Karpas-422 (cell line): ENCODE results near the gene GRIP1. TPM values are rescaled to one million over a fixed set of nuclear protein-coding genes. Genes with fewer than 3 reads are reported as not detected.
A peak's percentile ranks its signal among the peaks of the same experiment; 100 is the strongest.

Source experiments
- DNase-seq: peaks from one replicate; pipeline ENCODE4 v3.0.0-alpha.2; 2015
- H2AFZ ChIP-seq: fragments of 200-600 bp; sonication (generic); 2 replicates; pipeline ENCODE4 v1.6.1; 2014; ENCODE audit warnings: antibody characterized with exemption, low read length, mixed read lengths
- H3K27ac ChIP-seq: fragments of 200-600 bp; sonication (generic); 2 replicates; pipeline ENCODE4 v1.5.1; 2014; ENCODE audit warnings: mild to moderate bottlenecking, low read length, moderate library complexity
- H3K27me3 ChIP-seq: fragments of 200-600 bp; sonication (generic); 2 replicates; pipeline ENCODE4 v1.6.1; 2014; ENCODE audit warnings: low read length, mixed read lengths
- H3K36me3 ChIP-seq: fragments of 200-600 bp; sonication (generic); 2 replicates; pipeline ENCODE4 v1.6.1; 2014; ENCODE audit warnings: low read length, mixed read lengths; ENCODE audit not compliant: insufficient read depth
- H3K4me1 ChIP-seq: fragments of 200-600 bp; sonication (generic); 2 replicates; pipeline ENCODE4 v1.6.1; 2014; ENCODE audit warnings: mild to moderate bottlenecking, low read length, mixed read lengths
- H3K4me2 ChIP-seq: fragments of 200-600 bp; sonication (generic); 2 replicates; pipeline ENCODE4 v1.6.1; 2014; ENCODE audit warnings: low read length, low read depth, mild to moderate bottlenecking; ENCODE audit not compliant: poor library complexity, severe bottlenecking
- H3K4me3 ChIP-seq: fragments of 200-600 bp; sonication (generic); 2 replicates; pipeline ENCODE4 v1.5.1; 2014; ENCODE audit warnings: mild to moderate bottlenecking, antibody characterized with exemption, low read length, mixed read lengths
- H3K79me2 ChIP-seq: fragments of 200-600 bp; sonication (generic); 2 replicates; pipeline ENCODE4 v1.6.1; 2014; ENCODE audit warnings: mild to moderate bottlenecking, low read length, mixed read lengths
- H3K9ac ChIP-seq: fragments of 200-600 bp; sonication (generic); 2 replicates; pipeline ENCODE4 v1.6.0; 2014; ENCODE audit warnings: low read length
- H3K9me2 ChIP-seq: fragments of 200-600 bp; sonication (generic), shearing (Covaris generic); replicated peaks from 2 replicates; pipeline ENCODE4 v1.6.0; 2014; ENCODE audit warnings: mild to moderate bottlenecking, low read length, moderate library complexity; ENCODE audit not compliant: insufficient read depth
- H3K9me3 ChIP-seq: fragments of 300-700, 200-600 bp; sonication (generic); 2 replicates; pipeline ENCODE4 v1.6.1; 2014; ENCODE audit warnings: low read length, mixed read lengths
- H4K20me1 ChIP-seq: fragments of 200-600 bp; sonication (generic); 2 replicates; pipeline ENCODE4 v1.6.1; 2014; ENCODE audit warnings: mild to moderate bottlenecking, antibody characterized with exemption, low read length, low read depth; ENCODE audit not compliant: insufficient read depth
- total RNA-seq: library from RNA; depleted of rRNA; stranded (reverse); fragments of >200 nt; shearing (Covaris generic); gene quantifications from 2 replicates; pipeline ENCODE4 v1.2.3, GENCODE V29; 2014; ENCODE audit warnings: low replicate concordance

Gene GRIP1
- total RNA-seq, 1 experiment from 2014 or later = 4.5 TPM

- no peaks in the 10 kb centered on the region for H4K20me1 ChIP-seq
- no peak for DNase-seq
- no peaks in the 10 kb centered on the region for H3K79me2 ChIP-seq
- H3K4me2 ChIP-seq = no peak overlapping the region
- no peak overlapping the region for H3K27ac ChIP-seq
- H3K27me3 ChIP-seq = no peaks in the 10 kb centered on the region
- no peak overlapping the region for H2AFZ ChIP-seq
- no peaks in the 10 kb centered on the region for H3K4me1 ChIP-seq
- H3K4me3 ChIP-seq = no peak overlapping the region
- no peaks in the 10 kb centered on the region for H3K36me3 ChIP-seq
- H3K9me2 ChIP-seq = no peaks in the 10 kb centered on the region
- no peaks in the 10 kb centered on the region for H3K9me3 ChIP-seq
- no peak overlapping the region for H3K9ac ChIP-seq
These were observed 105.3 kb downstream of the GRIP1 start for GRCh38 chr12:66573605-66574004.

GRCh38 chr12:66572845-66573244, 106.0 kb downstream of the GRIP1 start:
- Histone ChIP-seq H3K27me3 (no peaks in the 10 kb centered on the region), H3K9me2 (no peaks in the 10 kb centered on the region), H3K9ac (no peak overlapping the region), H4K20me1 (no peaks in the 10 kb centered on the region), H2AFZ (no peak overlapping the region), H3K4me1 (no peaks in the 10 kb centered on the region), H3K4me2 (no peak overlapping the region), H3K4me3 (no peak overlapping the region), H3K27ac (no peak overlapping the region), H3K9me3 (no peaks in the 10 kb centered on the region), H3K36me3 (no peaks in the 10 kb centered on the region), H3K79me2 (no peaks in the 10 kb centered on the region)
- DNase-seq = no peak

DNA sequence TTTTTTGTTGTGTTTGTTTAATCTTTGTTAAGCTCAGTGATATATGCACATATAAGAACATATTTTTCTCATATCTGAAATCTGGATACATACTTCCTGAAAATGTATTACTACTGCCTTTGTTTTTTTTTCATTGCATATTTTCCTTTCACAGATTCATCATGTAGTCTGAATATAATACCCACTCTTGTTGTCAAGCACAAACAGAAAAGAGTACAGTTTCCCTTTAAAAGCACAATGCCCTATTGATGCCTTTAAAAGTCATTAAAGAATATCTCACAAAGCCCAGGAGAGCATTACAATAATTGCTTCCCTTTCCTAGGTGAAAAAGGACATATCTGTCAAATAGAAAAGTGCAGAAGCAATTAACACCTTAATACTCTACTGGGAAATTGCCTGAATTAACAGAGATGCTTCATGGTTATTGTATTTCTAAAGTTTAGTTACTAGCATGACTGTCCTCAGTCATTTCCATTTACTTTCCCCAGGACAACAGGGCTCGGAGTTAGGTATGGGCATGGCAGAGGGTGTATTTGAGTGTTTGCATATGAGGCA, 107.4 kb downstream of the GRIP1 start:
- Histone ChIP-seq H3K4me1 (no peaks in the 10 kb centered on the region), H4K20me1 (no peaks in the 10 kb centered on the region), H3K79me2 (no peaks in the 10 kb centered on the region), H3K36me3 (no peaks in the 10 kb centered on the region), H3K9me2 (no peaks in the 10 kb centered on the region), H3K27me3 (no peaks in the 10 kb centered on the region), H3K27ac (no peak overlapping the region), H3K9me3 (no peaks in the 10 kb centered on the region), H2AFZ (no peak overlapping the region), H3K9ac (no peak overlapping the region), H3K4me2 (no peak overlapping the region), H3K4me3 (no peak overlapping the region)
- no peak for DNase-seq

- H3K4me3 ChIP-seq = no peak overlapping the region
- no peak overlapping the region for H2AFZ ChIP-seq
- H3K79me2 ChIP-seq = no peaks in the 10 kb centered on the region
- no peak overlapping the region for H3K9ac ChIP-seq
- H3K4me2 ChIP-seq = no peak overlapping the region
- H3K27ac ChIP-seq = no peak overlapping the region
- no peaks in the 10 kb centered on the region for H3K4me1 ChIP-seq
- no peaks in the 10 kb centered on the region for H3K9me3 ChIP-seq
- DNase-seq = no peak
- no peaks in the 10 kb centered on the region for H3K27me3 ChIP-seq
- H3K9me2 ChIP-seq = no peaks in the 10 kb centered on the region
- H3K36me3 ChIP-seq = no peaks in the 10 kb centered on the region
- no peaks in the 10 kb centered on the region for H4K20me1 ChIP-seq
These were observed 115.7 kb downstream of the GRIP1 start for GRCh38 chr12:66563220-66563619.

GRCh38 chr12:66555113-66555512, 123.8 kb downstream of the GRIP1 start:
- Histone ChIP-seq H2AFZ (no peak overlapping the region), H3K9me2 (no peaks in the 10 kb centered on the region), H3K4me1 (no peaks in the 10 kb centered on the region), H3K36me3 (no peaks in the 10 kb centered on the region), H3K9ac (no peak overlapping the region), H3K79me2 (no peaks in the 10 kb centered on the region), H3K27me3 (no peaks in the 10 kb centered on the region), H4K20me1 (no peaks in the 10 kb centered on the region), H3K4me3 (no peak overlapping the region), H3K27ac (no peak overlapping the region), H3K9me3 (no peaks in the 10 kb centered on the region), H3K4me2 (no peak overlapping the region)
- DNase-seq = no peak

DNA sequence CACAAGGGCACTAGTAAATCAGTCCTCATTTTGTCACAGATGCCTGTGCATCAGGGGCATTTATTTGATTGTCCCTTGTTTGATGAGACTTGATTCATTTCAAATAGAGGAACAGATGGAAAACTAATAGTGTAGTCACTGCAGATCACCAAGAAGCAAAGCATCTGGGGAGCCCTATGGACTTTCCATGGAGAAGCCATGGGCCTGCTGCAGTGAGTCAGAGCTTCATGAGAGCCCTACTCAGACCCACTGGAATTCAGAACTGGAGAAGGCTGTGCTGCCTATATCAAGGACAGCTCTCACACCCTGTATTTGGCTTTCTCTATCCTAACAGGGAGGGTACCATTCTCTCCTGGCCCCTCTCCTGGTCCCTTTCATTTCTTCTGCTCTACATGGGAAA, 126.2 kb downstream of the GRIP1 start:
- no peak overlapping the region for H3K9ac ChIP-seq
- H3K27me3 ChIP-seq = no peaks in the 10 kb centered on the region
- no peaks in the 10 kb centered on the region for H3K36me3 ChIP-seq

DNA sequence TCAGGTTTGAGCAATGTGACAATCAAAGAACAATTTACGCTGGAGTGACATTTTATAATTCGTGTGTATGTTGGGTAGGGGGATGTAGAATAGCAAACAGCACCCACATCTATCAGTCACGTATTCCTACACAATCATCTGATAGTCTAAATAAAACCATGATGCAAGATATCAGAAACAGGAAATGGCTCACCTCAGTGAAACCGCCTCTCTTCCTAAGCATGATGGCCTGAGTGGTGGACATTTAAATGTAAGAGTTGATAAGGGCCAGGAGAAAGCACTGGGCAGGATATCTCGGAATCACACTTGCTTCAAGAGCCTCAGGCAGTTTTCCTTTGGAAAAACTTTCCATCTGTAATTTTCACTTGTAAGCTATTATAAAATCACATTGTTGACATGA, 128.2 kb downstream of the GRIP1 start:
- H3K36me3 ChIP-seq = no peaks in the 10 kb centered on the region
- H4K20me1 ChIP-seq = no peaks in the 10 kb centered on the region
- peaks cover 12% of the 10 kb centered on the region; the same call in 1 of the 2 replicates for H3K4me1 ChIP-seq
- H3K4me2 ChIP-seq = no peak overlapping the region
- no peak overlapping the region for H2AFZ ChIP-seq
- H3K79me2 ChIP-seq = no peaks in the 10 kb centered on the region
- DNase-seq = no peak
- no peak overlapping the region for H3K4me3 ChIP-seq
- no peak overlapping the region for H3K27ac ChIP-seq
- H3K9ac ChIP-seq = no peak overlapping the region
- no peaks in the 10 kb centered on the region for H3K9me3 ChIP-seq
- no peaks in the 10 kb centered on the region for H3K9me2 ChIP-seq
- no peaks in the 10 kb centered on the region for H3K27me3 ChIP-seq

More for the DNA sequence above, 126.2 kb downstream of the GRIP1 start:
- no peak overlapping the region for H2AFZ ChIP-seq
- no peak overlapping the region for H3K4me2 ChIP-seq
- no peak for DNase-seq
- no peaks in the 10 kb centered on the region for H4K20me1 ChIP-seq
- no peaks in the 10 kb centered on the region for H3K9me3 ChIP-seq
- H3K79me2 ChIP-seq = no peaks in the 10 kb centered on the region
- no peaks in the 10 kb centered on the region for H3K9me2 ChIP-seq
- peaks cover 12% of the 10 kb centered on the region; the same call in 1 of the 2 replicates for H3K4me1 ChIP-seq
- H3K4me3 ChIP-seq = no peak overlapping the region
- H3K27ac ChIP-seq = no peak overlapping the region

- H3K9me3 ChIP-seq = no peaks in the 10 kb centered on the region
These were observed 129.9 kb downstream of the GRIP1 start for GRCh38 chr12:66549050-66549389.

More at GRCh38 chr12:66549050-66549389, 129.9 kb downstream of the GRIP1 start:
- Histone ChIP-seq H3K4me3 (no peak overlapping the region), H3K4me1 (peaks cover 12% of the 10 kb centered on the region; the same call in 1 of the 2 replicates), H2AFZ (peak overlapping the region; percentile 71; the same call in 1 of the 2 replicates), H3K79me2 (no peaks in the 10 kb centered on the region), H3K36me3 (no peaks in the 10 kb centered on the region), H3K9ac (no peak overlapping the region), H3K27ac (no peak overlapping the region), H4K20me1 (no peaks in the 10 kb centered on the region), H3K27me3 (no peaks in the 10 kb centered on the region), H3K9me2 (no peaks in the 10 kb centered on the region), H3K4me2 (no peak overlapping the region)
- no peak for DNase-seq
